ENCODE data around the gene CARD9.
"Not testable (repeated sequence)": the region's sequence is repeated elsewhere in the genome, so short reads cannot be mapped to it uniquely, and the experiment has no call there.

Gene CARD9

GRCh38 chr9:136333045-136333444, 40.4 kb downstream of the CARD9 start:
- FAIRE-seq = no peak

- FAIRE-seq = no peak
Measured at GRCh38 chr9:136332482-136332983, 40.9 kb downstream of the CARD9 start.

- FAIRE-seq = no peak
Measured at GRCh38 chr9:136331556-136332481, 41.6 kb downstream of the CARD9 start.

- no peak for FAIRE-seq
Measured at GRCh38 chr9:136331030-136331429, 42.4 kb downstream of the CARD9 start.

GRCh38 chr9:136330406-136330990, 43.0 kb downstream of the CARD9 start:
- no peak for FAIRE-seq

- no peak for FAIRE-seq
Measured at GRCh38 chr9:136329636-136330405, 43.6 kb downstream of the CARD9 start.

GRCh38 chr9:136329211-136329627, 44.2 kb downstream of the CARD9 start:
- no peak for FAIRE-seq

- FAIRE-seq = no peak
Measured at GRCh38 chr9:136328622-136329041, 44.8 kb downstream of the CARD9 start.

GRCh38 chr9:136328011-136328621, 45.4 kb downstream of the CARD9 start:
- no peak for FAIRE-seq

GRCh38 chr9:136327304-136327974, 46.0 kb downstream of the CARD9 start, which contains the start of gene GPSM1:
GPSM1 (plus strand) TSS chr9:136327539; CDS start chr9:136327696, 157 bp downstream.
- no peak for FAIRE-seq

- no peak for FAIRE-seq
Measured at GRCh38 chr9:136326761-136327303, 46.6 kb downstream of the CARD9 start.

GRCh38 chr9:136326061-136326760, 47.3 kb downstream of the CARD9 start:
- FAIRE-seq = no peak

- FAIRE-seq = no peak
Measured at GRCh38 chr9:136325358-136325757, 48.1 kb downstream of the CARD9 start.

- no peak for FAIRE-seq
Measured at GRCh38 chr9:136324501-136325300, 48.8 kb downstream of the CARD9 start.

- no peak for FAIRE-seq
Measured at GRCh38 chr9:136323371-136323789, 50.1 kb downstream of the CARD9 start.

GRCh38 chr9:136322756-136323330, 50.6 kb downstream of the CARD9 start:
- no peak for FAIRE-seq

GRCh38 chr9:136321561-136321960, 51.9 kb downstream of the CARD9 start:
- no peak for FAIRE-seq

- not testable (repeated sequence) for FAIRE-seq
Measured at GRCh38 chr9:136320972-136321371, 52.5 kb downstream of the CARD9 start.

- not testable (repeated sequence) for FAIRE-seq
Measured at GRCh38 chr9:136319955-136320354, 53.5 kb downstream of the CARD9 start.

- FAIRE-seq = not testable (repeated sequence)
Measured at GRCh38 chr9:136319244-136319643, 54.2 kb downstream of the CARD9 start.
